Peyer's patch (tissue), 4 donors: ENCODE data around the gene RERE.

Source experiments
- POLR2A ChIP-seq, 2 donors: fragments of 450-650 bp; IDR thresholded peaks; one replicate each; pipeline ENCODE4 v1.5.1; 2017; ENCODE audit warnings: antibody characterized with exemption in 2 of 2, mild to moderate bottlenecking in 2 of 2, moderate library complexity in 2 of 2
- TF ChIP-seq, protein P1 (sequence below), 6 experiments: fragments of 450-650 bp in 4 of 6; fragments of 200-600 bp in 2 of 6; sonication (generic) in 1 of 6; IDR thresholded peaks; one replicate each; pipeline ENCODE4 v1.5.1; 2017 to 2019; ENCODE audit warnings: antibody characterized with exemption in 6 of 6, mild to moderate bottlenecking in 3 of 6, moderate library complexity in 1 of 6

DNA sequence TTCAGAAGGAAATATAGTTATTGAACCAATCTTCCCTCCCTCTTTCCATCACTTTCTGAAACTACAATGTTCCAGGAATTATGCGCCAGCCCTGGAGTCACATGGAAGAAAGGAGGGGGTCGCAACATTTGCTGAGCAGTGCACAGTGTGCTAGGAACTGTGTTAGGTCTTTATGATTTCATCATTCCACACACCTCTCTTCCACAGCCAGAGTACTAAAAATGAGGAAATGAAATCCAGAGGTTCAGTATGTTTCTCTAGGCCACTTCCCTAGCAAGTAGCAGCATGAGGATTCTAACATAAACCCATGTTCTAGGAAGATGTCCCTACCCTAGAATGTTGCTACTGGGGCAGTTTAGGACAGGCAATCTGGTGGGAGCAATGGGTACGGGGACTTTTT lies 341.4 kb downstream of the RERE start:
- TF ChIP-seq POLR2A (IDR thresholded peaks at IDR 0.05) = no peak
- TF ChIP-seq, protein P1, sequence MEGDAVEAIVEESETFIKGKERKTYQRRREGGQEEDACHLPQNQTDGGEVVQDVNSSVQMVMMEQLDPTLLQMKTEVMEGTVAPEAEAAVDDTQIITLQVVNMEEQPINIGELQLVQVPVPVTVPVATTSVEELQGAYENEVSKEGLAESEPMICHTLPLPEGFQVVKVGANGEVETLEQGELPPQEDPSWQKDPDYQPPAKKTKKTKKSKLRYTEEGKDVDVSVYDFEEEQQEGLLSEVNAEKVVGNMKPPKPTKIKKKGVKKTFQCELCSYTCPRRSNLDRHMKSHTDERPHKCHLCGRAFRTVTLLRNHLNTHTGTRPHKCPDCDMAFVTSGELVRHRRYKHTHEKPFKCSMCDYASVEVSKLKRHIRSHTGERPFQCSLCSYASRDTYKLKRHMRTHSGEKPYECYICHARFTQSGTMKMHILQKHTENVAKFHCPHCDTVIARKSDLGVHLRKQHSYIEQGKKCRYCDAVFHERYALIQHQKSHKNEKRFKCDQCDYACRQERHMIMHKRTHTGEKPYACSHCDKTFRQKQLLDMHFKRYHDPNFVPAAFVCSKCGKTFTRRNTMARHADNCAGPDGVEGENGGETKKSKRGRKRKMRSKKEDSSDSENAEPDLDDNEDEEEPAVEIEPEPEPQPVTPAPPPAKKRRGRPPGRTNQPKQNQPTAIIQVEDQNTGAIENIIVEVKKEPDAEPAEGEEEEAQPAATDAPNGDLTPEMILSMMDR (IDR thresholded peaks at IDR 0.05) = no peak
